Measurements from ENCODE around the gene KBTBD8.
A peak's percentile ranks its signal among the peaks of the same experiment; 100 is the strongest.

KBTBD8 gene, protein sequence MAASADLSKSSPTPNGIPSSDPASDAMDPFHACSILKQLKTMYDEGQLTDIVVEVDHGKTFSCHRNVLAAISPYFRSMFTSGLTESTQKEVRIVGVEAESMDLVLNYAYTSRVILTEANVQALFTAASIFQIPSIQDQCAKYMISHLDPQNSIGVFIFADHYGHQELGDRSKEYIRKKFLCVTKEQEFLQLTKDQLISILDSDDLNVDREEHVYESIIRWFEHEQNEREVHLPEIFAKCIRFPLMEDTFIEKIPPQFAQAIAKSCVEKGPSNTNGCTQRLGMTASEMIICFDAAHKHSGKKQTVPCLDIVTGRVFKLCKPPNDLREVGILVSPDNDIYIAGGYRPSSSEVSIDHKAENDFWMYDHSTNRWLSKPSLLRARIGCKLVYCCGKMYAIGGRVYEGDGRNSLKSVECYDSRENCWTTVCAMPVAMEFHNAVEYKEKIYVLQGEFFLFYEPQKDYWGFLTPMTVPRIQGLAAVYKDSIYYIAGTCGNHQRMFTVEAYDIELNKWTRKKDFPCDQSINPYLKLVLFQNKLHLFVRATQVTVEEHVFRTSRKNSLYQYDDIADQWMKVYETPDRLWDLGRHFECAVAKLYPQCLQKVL

DNA sequence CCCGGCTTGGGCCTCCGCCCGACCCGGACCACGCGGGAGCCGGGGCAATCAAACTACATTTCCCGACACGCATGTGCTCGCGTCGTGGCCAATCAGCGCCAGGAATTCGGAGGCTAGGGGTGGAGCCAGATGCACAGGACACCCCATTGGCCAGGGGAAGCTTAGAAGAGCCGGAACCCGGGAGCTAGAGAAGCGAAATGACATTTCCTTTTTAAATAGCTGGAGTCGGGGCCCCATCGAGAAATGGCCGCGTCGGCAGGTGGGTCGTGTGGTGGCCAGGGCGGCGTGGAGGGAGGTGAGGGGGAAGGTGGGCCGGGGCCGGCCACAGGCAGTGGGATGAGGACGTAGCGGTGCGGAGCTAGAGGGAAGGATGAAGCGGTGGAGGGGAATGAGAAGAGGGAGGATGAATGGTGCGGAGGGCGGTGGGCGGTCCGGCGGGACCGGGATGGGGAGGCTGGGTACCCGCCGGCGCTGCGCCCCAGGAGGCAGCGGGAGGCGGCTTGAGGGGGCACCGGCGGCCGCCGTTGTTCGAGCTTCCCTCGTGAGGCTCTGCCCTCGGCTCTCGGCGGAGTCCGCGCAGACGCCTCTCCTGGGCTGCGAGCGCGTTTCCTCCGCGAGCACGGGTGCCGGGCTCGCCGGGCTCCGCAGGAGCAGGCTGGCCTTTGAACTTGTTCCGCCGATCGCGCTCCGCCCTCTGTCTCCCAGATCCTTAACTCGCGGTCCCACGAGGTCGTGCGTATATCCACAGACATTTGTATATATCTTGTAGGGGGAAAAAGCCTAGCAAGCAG, at the start of gene KBTBD8:
Gene KBTBD8 (plus strand): TSS at position 195 of the 791 bp plus-strand sequence. CDS start 49 bp downstream, at position 244.
- peak; percentile 91 for DNase-seq (ENCODE audit: low read depth, low spot score)
- ChIA-PET POLR2A (no interaction called here), CTCF (interaction anchor here (1.1 to 2.7 kb wide), 4 partner anchors 21 to 1895 kb away, joined by 3 to 28 read pairs (median 4); no protein-coding TSS in a partner anchor)
- TF ChIP-seq CTCF (IDR thresholded peaks at IDR 0.05; ENCODE audit: insufficient read depth, low read length, missing control alignments) = no peak
- peak within 1 kb of the TSS; percentile 86 for H3K4me3 ChIP-seq (ENCODE audit: low read depth, low read length)

GRCh38 chr3:66948838-66949237, 49.3 kb upstream of the KBTBD8 start:
- no peak for TF ChIP-seq CTCF (IDR thresholded peaks at IDR 0.05; ENCODE audit: insufficient read depth, low read length, missing control alignments)
- no peak overlapping the region for H3K4me3 ChIP-seq (ENCODE audit: low read depth, low read length)
- ChIA-PET CTCF (interaction anchor here (3.2 kb wide), 1 partner anchor 10 kb away, joined by 13 read pairs; no protein-coding TSS in a partner anchor), POLR2A (no interaction called here)
- DNase-seq (ENCODE audit: low read depth, low spot score) = no peak

DNA sequence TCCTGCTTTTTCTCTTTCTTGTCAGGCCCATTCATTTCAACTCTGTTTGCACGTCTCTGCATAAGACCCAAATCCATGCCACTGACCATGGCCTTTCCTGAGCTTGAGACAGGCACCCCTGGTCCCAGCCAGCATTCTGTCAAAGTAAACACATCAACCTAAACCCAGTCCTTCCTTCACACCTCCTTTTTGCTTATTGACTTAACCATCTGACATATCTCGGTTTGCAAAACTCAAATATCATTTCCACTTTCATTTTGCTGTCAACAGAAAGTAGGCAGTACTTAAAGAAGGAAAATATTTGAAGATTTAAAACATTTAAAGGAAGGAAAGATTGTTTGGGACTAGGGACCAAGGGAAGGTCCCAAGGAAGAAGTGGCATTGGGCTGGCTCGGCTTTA, 48.2 kb upstream of the KBTBD8 start:
- no peak overlapping the region for H3K4me3 ChIP-seq (ENCODE audit: low read depth, low read length)
- DNase-seq (ENCODE audit: low read depth, low spot score) = no peak
- ChIA-PET POLR2A (no interaction called here), CTCF (no interaction called here)
- TF ChIP-seq CTCF (IDR thresholded peaks at IDR 0.05; ENCODE audit: insufficient read depth, low read length, missing control alignments) = no peak

DNA sequence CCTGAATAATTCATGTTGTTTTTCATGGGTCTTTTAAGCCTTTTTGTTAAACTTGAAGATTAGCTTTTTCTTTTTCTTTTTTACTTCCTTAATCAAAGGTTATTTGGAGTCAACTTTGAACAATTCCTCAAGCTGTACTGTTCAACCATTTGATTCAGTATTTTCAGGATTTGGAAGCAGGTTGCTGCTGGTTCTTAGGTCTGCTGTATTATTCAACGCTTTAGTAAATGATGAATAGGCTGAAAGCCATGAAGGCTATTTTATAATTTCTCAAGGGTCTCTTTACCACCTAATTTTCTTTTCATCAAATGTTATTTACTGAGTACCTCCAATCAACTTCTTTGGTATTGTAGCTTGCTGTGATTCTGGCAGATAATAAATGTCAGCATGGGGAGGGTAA, 45.8 kb upstream of the KBTBD8 start:
- no peak for TF ChIP-seq CTCF (IDR thresholded peaks at IDR 0.05; ENCODE audit: insufficient read depth, low read length, missing control alignments)
- no peak overlapping the region for H3K4me3 ChIP-seq (ENCODE audit: low read depth, low read length)
- ChIA-PET POLR2A (no interaction called here), CTCF (interaction anchor here (2.0 to 2.4 kb wide), 3 partner anchors 14 to 19 kb away, joined by 4 to 10 read pairs (median 7); no protein-coding TSS in a partner anchor)
- DNase-seq (ENCODE audit: low read depth, low spot score) = no peak

DNA sequence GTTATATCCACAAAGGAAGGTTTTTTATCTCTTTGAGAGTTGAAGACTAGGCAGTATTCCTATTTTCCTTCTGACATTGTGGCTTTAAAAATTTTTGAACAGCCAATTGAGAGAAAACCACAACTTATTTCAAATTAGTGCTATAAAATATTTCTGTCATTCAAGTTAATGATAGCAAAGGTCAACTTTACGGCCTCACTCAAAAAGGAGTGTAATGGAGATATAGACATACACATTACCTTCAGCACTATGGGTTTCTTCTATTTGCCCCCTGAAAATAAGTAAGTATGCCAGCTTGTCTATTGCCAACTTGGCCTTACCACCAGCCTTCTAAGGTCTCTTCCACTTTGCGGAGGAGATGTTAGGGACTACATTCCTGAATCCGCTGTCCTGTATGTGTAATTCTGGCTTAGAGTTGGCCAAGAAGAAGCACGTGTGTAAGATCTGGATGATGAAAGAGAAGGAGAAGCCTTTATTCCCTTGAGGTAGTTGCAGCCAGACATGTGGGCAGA, 44.1 kb upstream of the KBTBD8 start:
- DNase-seq (ENCODE audit: low read depth, low spot score) = no peak
- no peak overlapping the region for H3K4me3 ChIP-seq (ENCODE audit: low read depth, low read length)
- CTCF ChIA-PET = interaction anchor here (1.3 to 2.4 kb wide), 3 partner anchors 16 to 20 kb away, joined by 4 to 10 read pairs (median 8); no protein-coding TSS in a partner anchor
- no peak for TF ChIP-seq CTCF (IDR thresholded peaks at IDR 0.05; ENCODE audit: insufficient read depth, low read length, missing control alignments)
- POLR2A ChIA-PET = no interaction called here
